NOMO-1 treated with dmso at 0.1 percent for 144 hours (cell line): ENCODE measurements around the gene ADCY9.
"Not testable (repeated sequence)": the region's sequence is repeated elsewhere in the genome, so short reads cannot be mapped to it uniquely, and the experiment has no call there.

Source experiments
- DNase-seq: peaks from one replicate; lab custom pipeline; 2025; ENCODE audit not compliant: unreplicated experiment; lab: John Stamatoyannopoulos, UW

ADCY9 gene

DNA sequence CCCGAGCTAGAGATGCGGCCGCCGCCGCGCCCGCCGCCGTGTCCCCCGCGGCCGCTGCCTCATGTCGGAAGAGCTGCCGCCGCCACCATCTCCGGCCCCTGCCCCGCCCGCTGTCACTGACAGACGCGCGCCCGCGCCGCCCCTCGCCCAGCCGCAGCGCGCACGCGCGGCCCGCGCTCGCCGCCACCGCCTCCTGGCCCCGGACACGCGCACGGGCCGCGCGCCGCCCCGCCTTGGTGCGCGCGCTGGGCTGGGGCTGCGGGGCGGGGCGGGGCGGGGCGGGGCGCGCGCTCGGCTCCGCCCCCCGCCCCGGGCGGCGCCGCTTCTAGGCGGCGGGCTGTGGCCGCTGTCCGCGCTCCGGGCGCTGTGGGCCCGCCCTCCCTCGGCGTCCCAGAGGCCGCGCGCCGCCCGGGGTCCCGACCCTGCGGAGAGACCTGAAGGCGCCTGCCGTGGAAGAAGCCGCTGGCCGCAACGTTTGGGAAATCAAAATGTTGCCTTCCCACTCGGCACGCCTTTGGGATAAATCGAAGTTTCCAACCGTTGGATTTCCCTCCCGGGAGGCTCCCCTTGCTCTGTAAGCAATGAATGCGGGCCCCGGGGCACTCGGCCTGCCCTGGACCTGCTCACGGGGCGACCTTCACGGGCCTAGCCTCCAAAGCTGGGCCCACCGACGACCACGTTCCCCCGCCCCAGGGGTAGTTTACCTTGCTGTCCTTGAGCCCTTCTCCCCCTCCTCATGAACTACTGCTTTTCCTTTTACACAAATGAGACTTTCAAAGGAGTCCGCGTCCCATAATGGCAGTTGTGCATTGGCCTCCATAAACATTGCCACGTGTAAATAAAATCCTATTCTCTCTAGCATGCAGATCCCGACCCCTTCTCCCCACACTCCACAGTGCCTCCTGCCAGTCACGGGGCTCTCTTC, at the start of gene ADCY9:
Gene ADCY9, minus strand, starts transcription at position 118 of the 925 bp plus-strand sequence. CDS start 1,000 bp downstream, outside the sequence.
- peak; percentile 66 for DNase-seq

- DNase-seq = peak; percentile 45
Measured at GRCh38 chr16:4160658-4161430, 44.6 kb upstream of the ADCY9 start.

GRCh38 chr16:4159726-4160125, 43.5 kb upstream of the ADCY9 start:
- no peak for DNase-seq

DNA sequence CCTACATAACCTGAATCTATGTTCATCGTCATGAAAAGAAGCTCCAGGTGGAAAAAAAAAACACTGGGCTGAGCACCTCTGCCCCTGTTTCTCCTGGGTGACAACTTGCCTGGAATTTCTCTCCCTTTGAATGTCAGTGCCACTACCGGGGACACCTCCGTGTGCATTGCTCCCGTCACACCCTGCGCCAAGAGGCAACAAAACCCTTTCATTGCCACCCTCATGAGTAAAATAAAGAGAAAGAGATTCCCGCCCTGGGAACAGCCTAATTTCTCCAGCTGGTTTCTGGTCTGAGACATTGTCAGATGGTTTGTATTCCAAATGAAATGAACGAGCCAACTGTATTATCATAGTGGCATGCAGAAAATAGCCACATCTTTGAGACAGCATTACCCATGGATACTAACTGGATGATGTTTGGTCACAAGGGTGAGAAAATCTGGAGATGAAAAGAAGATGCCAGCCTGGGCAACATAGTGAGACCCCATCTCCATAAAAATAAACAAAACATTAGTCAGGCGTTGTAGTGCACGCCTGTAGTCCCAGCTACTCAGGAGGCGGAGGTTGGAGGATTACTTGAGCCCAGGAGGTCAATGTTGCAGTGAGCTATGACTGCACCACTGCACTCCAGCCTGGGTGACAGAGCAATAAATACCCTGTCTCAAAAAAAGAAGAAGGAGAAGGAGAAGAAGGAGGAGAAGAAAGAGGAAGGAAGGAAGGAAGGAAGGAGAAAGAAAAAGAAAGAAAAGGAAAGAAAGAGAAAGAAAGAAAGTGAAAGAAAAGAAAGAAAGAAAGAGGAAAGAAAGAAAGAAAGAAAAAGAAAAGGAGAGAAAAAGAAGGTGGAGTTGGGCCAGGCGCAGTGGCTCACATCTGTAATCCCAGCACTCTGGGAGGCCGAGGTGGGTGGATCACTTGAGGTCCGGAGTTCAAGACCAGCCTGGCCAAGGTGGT, 42.2 kb upstream of the ADCY9 start:
- no peak for DNase-seq

GRCh38 chr16:4157376-4157825, 41.2 kb upstream of the ADCY9 start:
- DNase-seq = no peak

GRCh38 chr16:4156503-4156902, 40.3 kb upstream of the ADCY9 start:
- DNase-seq = not testable (repeated sequence)

DNA sequence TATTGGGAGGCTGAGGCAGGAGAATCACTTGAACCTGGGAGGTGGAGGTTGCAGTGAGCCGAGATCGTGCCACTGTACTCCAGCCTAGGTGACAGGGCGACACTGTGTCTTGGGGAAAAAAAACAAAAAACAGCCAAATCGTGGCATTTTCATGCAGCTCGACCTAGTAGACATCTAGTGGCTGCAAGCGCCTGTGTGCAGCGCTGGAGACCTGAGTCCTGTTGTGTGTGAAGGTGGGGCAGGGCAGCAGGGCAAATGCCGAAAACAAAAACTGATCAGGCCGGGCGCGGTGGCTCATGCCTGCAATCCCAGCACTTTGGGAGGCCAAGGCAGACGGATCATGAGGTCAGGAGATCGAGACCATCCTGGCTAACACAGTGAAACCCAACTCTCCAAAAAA, 37.1 kb upstream of the ADCY9 start:
- not testable (repeated sequence) for DNase-seq

DNA sequence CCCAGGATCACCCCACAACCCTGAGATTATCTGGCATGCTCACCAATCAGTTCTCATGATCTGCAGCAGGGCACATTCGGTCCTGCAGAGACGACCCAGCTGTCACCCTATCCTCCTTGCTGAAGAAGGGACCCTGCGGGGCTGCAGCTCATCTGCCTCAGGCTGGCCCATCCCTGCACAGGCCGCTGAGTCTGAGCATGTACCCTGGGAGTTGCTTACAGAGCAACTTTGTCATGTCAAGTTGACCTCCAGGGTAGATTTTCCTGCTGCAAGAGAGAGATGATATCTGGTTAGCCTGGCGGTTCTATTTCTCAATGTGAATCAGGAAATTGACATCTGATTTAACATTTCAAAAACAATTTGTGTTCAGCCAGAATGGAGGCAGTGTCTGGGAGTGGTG, 36.0 kb upstream of the ADCY9 start:
- DNase-seq = no peak

DNA sequence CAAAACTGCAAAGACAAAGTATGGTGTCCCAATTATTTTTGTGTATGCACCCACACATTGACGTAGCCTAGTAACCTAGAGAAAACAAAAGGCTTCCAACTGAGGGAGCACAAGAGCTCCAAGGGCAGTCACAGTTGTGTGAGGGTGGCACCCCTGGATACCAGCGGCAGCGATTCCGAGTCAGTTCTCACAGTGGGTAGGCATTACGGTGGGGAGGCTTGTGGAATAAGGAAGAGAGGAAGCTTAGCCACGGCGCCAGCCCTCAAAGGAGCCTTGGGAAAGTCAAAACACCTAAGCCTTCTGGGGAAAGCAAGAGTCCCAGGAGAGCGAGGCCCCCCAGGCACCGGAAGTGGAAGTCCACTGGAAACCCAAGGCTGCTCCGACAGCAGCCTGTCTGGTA, 31.0 kb upstream of the ADCY9 start:
- no peak for DNase-seq

GRCh38 chr16:4142268-4142667, 26.0 kb upstream of the ADCY9 start:
- peak; percentile 78 for DNase-seq

GRCh38 chr16:4141604-4142003, 25.4 kb upstream of the ADCY9 start:
- no peak for DNase-seq

GRCh38 chr16:4140652-4141051, 24.4 kb upstream of the ADCY9 start:
- DNase-seq = peak; percentile 80

- DNase-seq = no peak
Measured at GRCh38 chr16:4139968-4140367, 23.7 kb upstream of the ADCY9 start.

- DNase-seq = no peak
Measured at GRCh38 chr16:4138713-4139112, 22.5 kb upstream of the ADCY9 start.

GRCh38 chr16:4137438-4137837, 21.2 kb upstream of the ADCY9 start:
- no peak for DNase-seq

DNA sequence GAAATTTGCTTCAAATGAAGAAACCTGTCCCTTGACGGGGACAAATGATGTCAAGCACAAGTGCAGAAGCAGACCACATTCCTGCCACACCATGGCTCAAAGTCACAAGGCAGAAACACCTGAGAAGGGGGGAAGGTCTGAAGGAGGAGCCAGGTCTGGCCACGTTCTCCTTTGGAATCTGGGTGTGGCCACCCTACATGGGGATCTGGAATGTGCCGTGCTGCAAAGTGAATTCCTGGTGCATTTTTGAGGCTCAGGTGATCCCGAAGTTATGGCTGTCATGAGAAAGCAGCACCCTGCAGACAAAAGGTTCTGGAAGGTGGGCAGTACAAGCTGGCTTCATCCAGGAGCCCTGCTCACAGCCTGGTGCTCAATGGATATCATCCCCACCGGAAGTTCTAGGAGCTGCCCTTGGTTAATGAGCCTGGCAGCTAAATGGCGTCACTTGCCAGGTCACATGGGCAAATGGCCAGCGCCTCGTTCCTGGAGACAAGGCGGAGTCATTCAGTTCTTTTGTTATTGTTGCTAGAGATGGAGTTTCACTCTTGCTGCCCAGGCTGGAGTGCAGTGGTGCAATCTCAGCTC, 20.1 kb upstream of the ADCY9 start:
- no peak for DNase-seq

- DNase-seq = no peak
Measured at GRCh38 chr16:4135537-4135936, 19.3 kb upstream of the ADCY9 start.

DNA sequence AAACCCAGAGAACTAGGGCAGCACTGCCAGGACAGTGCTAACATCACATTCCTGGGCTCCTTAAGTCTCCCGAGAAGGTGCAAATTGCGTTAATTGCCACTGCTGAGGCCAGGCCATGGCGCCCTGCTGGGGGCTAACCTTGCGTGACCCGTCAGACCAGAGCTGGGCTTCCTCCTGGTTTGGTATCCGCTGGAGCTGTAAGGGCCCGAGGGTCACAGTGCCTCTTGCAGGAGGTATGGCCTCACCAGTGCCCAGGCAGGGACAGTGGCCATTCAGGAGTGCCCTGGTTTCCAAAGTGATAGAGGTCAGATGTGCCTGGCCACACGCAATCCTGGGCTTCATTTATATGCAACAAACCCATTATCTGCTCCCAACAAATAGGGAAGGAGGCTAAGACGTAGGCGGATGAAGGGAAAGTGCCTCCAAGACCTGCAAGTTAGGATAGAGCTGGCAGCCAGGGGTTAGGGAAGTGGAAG, 17.7 kb upstream of the ADCY9 start:
- DNase-seq = no peak

DNA sequence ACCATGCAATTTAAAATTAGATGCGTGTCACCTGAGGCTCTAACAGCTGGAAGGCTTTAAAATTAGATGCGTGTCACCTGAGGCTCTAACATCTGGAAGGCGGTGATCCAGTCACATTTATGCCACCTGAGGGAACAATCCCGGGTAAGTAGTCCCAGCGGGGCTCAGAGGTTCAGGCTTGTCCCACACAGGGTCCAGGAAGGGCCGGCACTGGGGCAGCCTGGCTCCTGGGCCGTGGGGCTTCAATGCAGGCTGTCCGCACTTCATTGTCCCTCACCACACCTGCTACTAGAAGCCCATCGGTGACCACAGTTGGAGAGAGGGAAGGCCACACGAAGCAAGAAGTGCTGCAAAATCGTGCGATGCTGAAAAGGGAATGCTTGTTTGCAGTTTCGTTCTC, 15.4 kb upstream of the ADCY9 start:
- no peak for DNase-seq

DNA sequence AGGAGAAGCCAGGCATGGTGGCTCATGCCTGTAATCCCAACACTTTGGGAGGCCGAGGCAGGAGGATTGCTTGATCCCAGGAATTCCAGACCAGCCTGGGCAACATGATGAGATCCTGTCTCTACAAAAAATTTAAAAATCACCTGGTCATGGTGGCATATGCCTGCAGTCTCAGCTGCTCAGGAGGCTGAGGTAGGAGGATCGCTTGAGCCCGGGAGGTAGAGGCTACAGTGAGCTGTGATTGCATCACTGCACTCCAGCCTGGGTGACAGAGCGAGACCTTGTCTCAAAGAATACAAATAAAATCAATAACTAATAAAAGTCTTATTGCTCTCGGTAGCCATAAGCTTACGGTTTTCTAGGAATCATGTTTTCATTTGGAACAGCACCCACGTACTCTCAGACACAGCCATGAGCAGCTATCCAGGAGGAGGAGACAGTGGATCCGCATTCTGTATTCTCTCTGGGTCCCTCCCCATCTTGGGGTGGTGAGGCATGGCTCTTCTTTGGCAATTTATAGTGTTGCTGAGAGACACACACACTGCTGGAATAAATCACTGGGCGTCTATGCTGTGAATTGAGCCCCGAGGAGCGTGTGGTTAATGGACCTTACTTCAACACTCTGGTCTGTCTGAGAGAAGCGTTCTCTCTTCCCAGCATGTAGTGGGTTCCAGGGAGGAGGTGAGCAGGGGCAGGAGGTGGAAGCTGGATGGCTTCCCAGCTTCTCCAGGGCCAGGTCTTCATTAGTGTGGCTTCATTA, 8.5 kb upstream of the ADCY9 start:
- DNase-seq = no peak
